Measurements from ENCODE around the gene ALKBH4. TPM values are rescaled to one million over a fixed set of nuclear protein-coding genes. Genes with fewer than 3 reads are reported as not detected.

Gene ALKBH4
- total and polyA plus RNA-seq, 2 of the 8 experiments (the other 6 are each of a cell fraction or from before 2014, with no cell fraction given), result 10.2 to 16.6 TPM

DNA sequence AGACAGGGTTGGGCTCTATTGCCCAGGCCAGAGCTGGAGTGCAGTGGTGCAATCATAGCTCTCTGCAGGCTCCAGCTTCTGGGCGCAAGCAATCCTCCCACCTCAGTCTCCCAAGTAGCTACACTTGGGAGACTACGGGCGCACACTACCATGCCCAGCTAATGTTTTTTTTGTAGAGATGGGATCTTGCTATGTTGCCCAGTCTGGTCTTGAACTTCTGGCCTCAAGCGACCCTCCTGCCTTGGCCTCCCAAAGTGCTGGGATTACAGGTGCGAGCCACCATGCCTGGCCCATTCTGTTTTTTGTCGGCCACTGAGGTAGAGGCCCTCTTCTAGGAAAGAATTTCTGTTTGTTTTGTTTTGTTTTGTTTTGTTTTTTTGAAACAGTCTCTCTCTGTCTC, 12.2 kb downstream of the ALKBH4 start:
- no peaks in the 10 kb centered on the region; the same call in 1 of the 2 replicates for H3K23me2 ChIP-seq (ENCODE audit: low read depth, low read length)
- no peak overlapping the region for H3K56ac ChIP-seq (replicated peaks; ENCODE audit: insufficient read length, low read depth, low read length)
- no peaks in the 10 kb centered on the region for H3K79me2 ChIP-seq (ENCODE audit: control insufficient read depth in 1 of 2, insufficient read depth in 2 of 2, low read length in 2 of 2)
- no peak overlapping the region for H3K14ac ChIP-seq (ENCODE audit: insufficient read length)
- no peak overlapping the region for H3K4ac ChIP-seq (replicated peaks; ENCODE audit: insufficient read length, low read depth, low read length)
- CTCF ChIA-PET (ENCODE audit: partially characterized antibody), result interaction anchor here (1.0 to 4.0 kb wide), 8 partner anchors 14 to 54 kb away, joined by 3 to 22 read pairs (median 4); no protein-coding TSS in a partner anchor
- H3K4me3 ChIP-seq (ENCODE audit: extremely low read depth in 1 of 4, insufficient read depth in 2 of 4, low read depth in 3 of 4, low read length in 4 of 4), result no peak overlapping the region
- no peak overlapping the region for H2AFZ ChIP-seq (ENCODE audit: low read length)
- no peaks in the 10 kb centered on the region for H3K9me3 ChIP-seq (ENCODE audit: insufficient read depth in 2 of 2, low read depth in 1 of 2, low read length in 1 of 2)
- H2BK20ac ChIP-seq (ENCODE audit: low read length), result no peak overlapping the region
- no peak overlapping the region for H4K5ac ChIP-seq (ENCODE audit: insufficient read length, low read depth, low read length)
- H2BK120ac ChIP-seq (replicated peaks; ENCODE audit: low read depth, low read length), result no peak overlapping the region
- DNase-seq (ENCODE audit: low read depth in 1 of 2, low spot score in 2 of 2) (no peak), FAIRE-seq (no peak)
- H3K4me2 ChIP-seq (ENCODE audit: insufficient read depth in 1 of 2, low read depth in 2 of 2, low read length in 2 of 2), result no peak overlapping the region
- H4K20me1 ChIP-seq (replicated peaks in 1 of 2; ENCODE audit: control insufficient read depth in 1 of 2, insufficient read depth in 2 of 2, low read length in 2 of 2), result no peaks in the 10 kb centered on the region
- POLR2A ChIA-PET (ENCODE audit: partially characterized antibody), result interaction anchor here (0.7 to 3.8 kb wide), 8 partner anchors 8 to 53 kb away, joined by 3 to 25 read pairs (median 5); no protein-coding TSS in a partner anchor
- TF ChIP-seq RXRA (IDR thresholded peaks at IDR 0.05; ENCODE audit: insufficient read depth, low read depth, low read length) (no peak), ZNF274 (IDR thresholded peaks at IDR 0.05; ENCODE audit: borderline replicate concordance, extremely low read depth, low read length) (no peak), BCL11A (IDR thresholded peaks at IDR 0.05; ENCODE audit: low read depth in 2 of 2, low read length in 2 of 2) (no peak), EZH2 (IDR thresholded peaks at IDR 0.05; ENCODE audit: low read depth, low read length, severe bottlenecking) (no peak), RFX5 (IDR thresholded peaks at IDR 0.05; ENCODE audit: borderline replicate concordance, low read depth, low read length) (no peak), CHD2 (IDR thresholded peaks at IDR 0.05; ENCODE audit: low read length) (no peak), EP300 (IDR thresholded peaks at IDR 0.05; ENCODE audit: borderline replicate concordance in 1 of 2, low read depth in 2 of 2, low read length in 2 of 2) (no peak)
- no peak overlapping the region for H2BK5ac ChIP-seq (ENCODE audit: low read depth, low read length)
- H4K8ac ChIP-seq (ENCODE audit: extremely low read depth, insufficient read depth, low read length), result no peak overlapping the region
- H2BK12ac ChIP-seq (ENCODE audit: low read depth, low read length), result no peak overlapping the region
- no peaks in the 10 kb centered on the region; a peak in 1 of 7 replicates for H3K27me3 ChIP-seq (replicated peaks in 1 of 4; ENCODE audit: control insufficient read depth in 3 of 4, extremely low read depth in 1 of 4, insufficient read depth in 3 of 4, low read length in 3 of 4)
- H2AK5ac ChIP-seq (ENCODE audit: low read depth, low read length), result no peak overlapping the region
- H2BK15ac ChIP-seq (ENCODE audit: low read length), result no peak overlapping the region
- H4K91ac ChIP-seq (replicated peaks; ENCODE audit: insufficient read length, low read length), result no peak overlapping the region
- peaks cover 0 to 11% (median 7%) of the 10 kb centered on the region in 4 experiments; a peak in 5 of 8 replicates for H3K36me3 ChIP-seq (ENCODE audit: control insufficient read depth in 2 of 4, insufficient read depth in 4 of 4, low read length in 3 of 4)
- no peak overlapping the region for H3K27ac ChIP-seq (ENCODE audit: low read depth, low read length)
- no peaks in the 10 kb centered on the region for H3K79me1 ChIP-seq (ENCODE audit: low read depth, low read length)
- WGBS, 2 experiments (ENCODE audit: extremely low coverage in 1 of 2, insufficient coverage in 1 of 2, insufficient read length in 1 of 2, insufficient replicate concordance in 2 of 2, low coverage in 1 of 2, low lambda C conversion rate in 2 of 2, missing lambda C conversion rate in 1 of 2), result 82% methylated on average over 6 of the region's 6 CpGs; no CpG with 5 or more reads in 1 of the 2 experiments
- peaks cover 0 to 3% (median 0%) of the 10 kb centered on the region in 4 experiments; a peak in 2 of 7 replicates for H3K4me1 ChIP-seq (replicated peaks in 1 of 4; ENCODE audit: control insufficient read depth in 3 of 4, insufficient read depth in 4 of 4, low read length in 3 of 4)
- no peak overlapping the region for H3K18ac ChIP-seq (ENCODE audit: extremely low read depth, low read length)
- H3K23ac ChIP-seq (ENCODE audit: insufficient read length), result no peak overlapping the region
- no peak overlapping the region for H3K9ac ChIP-seq (replicated peaks in 1 of 4; ENCODE audit: extremely low read depth in 1 of 4, low read depth in 3 of 4, low read length in 3 of 4)
